ENCODE data around the gene ZWILCH.

The ZWILCH gene

DNA sequence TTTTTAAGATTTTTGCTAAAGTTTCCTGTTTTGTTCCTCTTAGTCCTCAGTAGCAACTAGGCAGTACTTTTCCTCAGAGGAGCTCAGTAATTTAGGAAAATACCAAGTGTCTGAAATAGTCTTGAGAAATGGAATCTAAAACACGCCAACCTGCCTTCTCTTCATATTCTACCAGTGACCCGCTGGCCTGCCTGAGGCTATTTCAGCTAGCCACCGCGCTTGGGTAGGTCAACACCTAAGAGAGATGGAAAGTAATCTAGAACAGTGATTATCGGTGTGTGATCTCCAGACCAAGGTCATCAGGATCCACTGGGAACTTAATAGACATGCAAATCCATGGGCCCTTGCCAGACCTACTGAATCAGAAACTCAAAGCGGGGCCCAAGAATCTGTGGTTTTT is 53.1 kb downstream of the ZWILCH start:
- no peaks in the 10 kb centered on the region for H3K27me3 ChIP-seq (ENCODE audit: low read depth, low read length)
- no peaks in the 10 kb centered on the region for H3K9me3 ChIP-seq (ENCODE audit: insufficient read depth, low read length)
- no peak overlapping the region for H3K4me3 ChIP-seq (ENCODE audit: low read length)
- no peak overlapping the region for H3K27ac ChIP-seq (ENCODE audit: low read length)
- TF ChIP-seq EZH2phosphoT487 (IDR thresholded peaks at IDR 0.05; ENCODE audit: low read depth), result no peak
- TF ChIP-seq, protein P1, sequence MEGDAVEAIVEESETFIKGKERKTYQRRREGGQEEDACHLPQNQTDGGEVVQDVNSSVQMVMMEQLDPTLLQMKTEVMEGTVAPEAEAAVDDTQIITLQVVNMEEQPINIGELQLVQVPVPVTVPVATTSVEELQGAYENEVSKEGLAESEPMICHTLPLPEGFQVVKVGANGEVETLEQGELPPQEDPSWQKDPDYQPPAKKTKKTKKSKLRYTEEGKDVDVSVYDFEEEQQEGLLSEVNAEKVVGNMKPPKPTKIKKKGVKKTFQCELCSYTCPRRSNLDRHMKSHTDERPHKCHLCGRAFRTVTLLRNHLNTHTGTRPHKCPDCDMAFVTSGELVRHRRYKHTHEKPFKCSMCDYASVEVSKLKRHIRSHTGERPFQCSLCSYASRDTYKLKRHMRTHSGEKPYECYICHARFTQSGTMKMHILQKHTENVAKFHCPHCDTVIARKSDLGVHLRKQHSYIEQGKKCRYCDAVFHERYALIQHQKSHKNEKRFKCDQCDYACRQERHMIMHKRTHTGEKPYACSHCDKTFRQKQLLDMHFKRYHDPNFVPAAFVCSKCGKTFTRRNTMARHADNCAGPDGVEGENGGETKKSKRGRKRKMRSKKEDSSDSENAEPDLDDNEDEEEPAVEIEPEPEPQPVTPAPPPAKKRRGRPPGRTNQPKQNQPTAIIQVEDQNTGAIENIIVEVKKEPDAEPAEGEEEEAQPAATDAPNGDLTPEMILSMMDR (IDR thresholded peaks at IDR 0.05; ENCODE audit: low read depth, low read length), result no peak
- no peak overlapping the region for H3K9ac ChIP-seq (ENCODE audit: low read length)
- H2AFZ ChIP-seq (ENCODE audit: low read depth, low read length), result no peak overlapping the region
- no peaks in the 10 kb centered on the region for H3K4me1 ChIP-seq (ENCODE audit: low read length)
- no peaks in the 10 kb centered on the region for H4K20me1 ChIP-seq (ENCODE audit: insufficient read depth, low read length)
- no peaks in the 10 kb centered on the region for H3K79me2 ChIP-seq (ENCODE audit: low read length)
- no peaks in the 10 kb centered on the region for H3K36me3 ChIP-seq (replicated peaks; ENCODE audit: low read depth, low read length)
- no peak overlapping the region for H3K4me2 ChIP-seq (ENCODE audit: low read length)

DNA sequence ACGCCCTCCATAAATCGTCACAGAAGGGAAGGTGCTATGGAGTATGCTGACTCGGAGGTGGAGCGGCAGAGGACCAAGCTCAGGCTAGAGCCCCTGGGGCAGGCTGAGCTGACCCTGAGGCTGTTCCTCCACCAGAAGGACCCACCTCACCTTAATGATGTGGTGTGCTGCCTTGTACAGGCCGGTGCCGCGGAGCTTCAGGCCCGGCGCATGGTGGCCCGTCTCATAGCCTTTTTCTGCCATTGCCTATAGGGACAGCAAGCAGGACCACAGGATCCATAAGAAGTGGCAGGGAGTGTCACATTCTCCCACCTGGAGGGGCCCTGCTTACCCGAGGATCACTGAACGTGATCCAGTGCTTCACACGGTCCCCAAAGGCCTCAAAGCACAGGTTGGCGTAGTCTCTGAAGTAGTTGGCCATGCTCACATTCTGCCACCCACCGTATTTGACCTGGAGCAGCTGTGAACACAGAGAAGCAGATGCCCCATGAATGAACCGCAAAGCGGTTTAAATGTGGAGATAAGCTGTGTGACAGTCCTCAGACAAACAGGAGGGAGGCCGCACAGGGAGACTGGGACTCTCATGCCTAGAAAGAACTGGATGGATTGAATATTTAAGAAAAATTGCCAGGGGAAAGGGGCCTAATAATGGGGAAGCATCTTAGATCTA is 55.9 kb downstream of the ZWILCH start:
- H3K4me2 ChIP-seq (ENCODE audit: low read length), result no peak overlapping the region
- H3K27me3 ChIP-seq (ENCODE audit: low read depth, low read length), result no peaks in the 10 kb centered on the region
- no peaks in the 10 kb centered on the region for H3K36me3 ChIP-seq (replicated peaks; ENCODE audit: low read depth, low read length)
- H3K79me2 ChIP-seq (ENCODE audit: low read length), result no peaks in the 10 kb centered on the region
- H3K9me3 ChIP-seq (ENCODE audit: insufficient read depth, low read length), result no peaks in the 10 kb centered on the region
- H2AFZ ChIP-seq (ENCODE audit: low read depth, low read length), result no peak overlapping the region
- H3K9ac ChIP-seq (ENCODE audit: low read length), result no peak overlapping the region
- no peaks in the 10 kb centered on the region for H3K4me1 ChIP-seq (ENCODE audit: low read length)
- no peak overlapping the region for H3K4me3 ChIP-seq (ENCODE audit: low read length)
- no peak for TF ChIP-seq EZH2phosphoT487 (IDR thresholded peaks at IDR 0.05; ENCODE audit: low read depth)
- TF ChIP-seq, protein P1 (IDR thresholded peaks at IDR 0.05; ENCODE audit: low read depth, low read length), result no peak
- H4K20me1 ChIP-seq (ENCODE audit: insufficient read depth, low read length), result no peaks in the 10 kb centered on the region
- H3K27ac ChIP-seq (ENCODE audit: low read length), result no peak overlapping the region

DNA sequence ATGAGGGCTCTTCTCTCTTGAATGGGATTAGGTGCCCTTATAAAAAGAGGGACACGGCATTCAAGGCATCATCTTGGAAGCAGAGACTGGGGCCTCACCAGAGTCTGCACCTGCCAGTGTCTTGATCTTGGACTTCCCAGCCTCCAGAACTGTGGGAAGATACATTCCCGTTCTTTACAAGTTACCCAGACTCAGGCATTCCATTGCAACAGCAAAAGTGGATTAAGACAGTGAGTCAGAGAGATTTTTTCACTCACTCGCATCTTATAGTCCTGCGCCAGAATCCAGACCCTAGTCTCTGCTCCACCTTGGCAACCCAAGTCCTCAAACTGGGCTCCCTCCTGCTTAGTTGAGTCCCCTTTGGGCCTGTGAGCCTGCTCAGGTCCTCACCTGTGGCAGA is 58.0 kb downstream of the ZWILCH start:
- Histone ChIP-seq H3K4me2 (ENCODE audit: low read length) (no peak overlapping the region), H3K4me1 (ENCODE audit: low read length) (no peaks in the 10 kb centered on the region), H4K20me1 (ENCODE audit: insufficient read depth, low read length) (no peaks in the 10 kb centered on the region), H3K27me3 (ENCODE audit: low read depth, low read length) (no peaks in the 10 kb centered on the region), H2AFZ (ENCODE audit: low read depth, low read length) (no peak overlapping the region), H3K9ac (ENCODE audit: low read length) (no peak overlapping the region), H3K9me3 (ENCODE audit: insufficient read depth, low read length) (no peaks in the 10 kb centered on the region), H3K36me3 (replicated peaks; ENCODE audit: low read depth, low read length) (no peaks in the 10 kb centered on the region), H3K4me3 (ENCODE audit: low read length) (no peak overlapping the region), H3K79me2 (ENCODE audit: low read length) (no peaks in the 10 kb centered on the region), H3K27ac (ENCODE audit: low read length) (no peak overlapping the region)
- no peak for TF ChIP-seq EZH2phosphoT487 (IDR thresholded peaks at IDR 0.05; ENCODE audit: low read depth)
- TF ChIP-seq, protein P1 (IDR thresholded peaks at IDR 0.05; ENCODE audit: low read depth, low read length), result no peak

DNA sequence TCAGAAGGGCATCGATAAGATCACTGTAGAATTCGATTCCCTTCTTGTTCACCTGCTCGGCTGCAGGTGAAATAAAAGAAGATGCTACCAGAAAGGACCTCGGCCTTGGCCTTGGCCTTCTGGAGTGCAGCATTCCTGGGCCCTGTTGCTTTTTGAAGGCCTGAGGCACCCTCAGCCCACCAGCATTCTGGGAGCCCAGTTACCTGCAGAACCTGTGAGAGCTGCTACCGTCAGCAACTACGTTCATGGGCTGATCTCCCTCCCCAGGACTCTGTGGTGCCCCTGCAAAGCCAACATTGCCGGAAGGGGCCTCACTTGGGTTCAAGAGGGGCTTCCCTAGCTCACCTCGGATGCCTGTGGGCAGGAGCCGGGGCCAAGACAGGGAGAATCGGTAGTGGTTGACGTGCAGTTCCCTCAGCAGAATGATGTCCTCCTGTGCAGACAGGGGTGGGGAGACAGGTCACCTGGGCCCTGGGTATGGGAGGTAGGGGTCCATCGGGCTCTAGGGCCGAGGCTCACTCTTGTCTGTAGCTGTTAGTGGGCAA is 58.5 kb downstream of the ZWILCH start:
- no peak overlapping the region for H3K27ac ChIP-seq (ENCODE audit: low read length)
- H3K36me3 ChIP-seq (replicated peaks; ENCODE audit: low read depth, low read length), result no peaks in the 10 kb centered on the region
- no peaks in the 10 kb centered on the region for H3K9me3 ChIP-seq (ENCODE audit: insufficient read depth, low read length)
- no peak overlapping the region for H3K4me3 ChIP-seq (ENCODE audit: low read length)
- H3K4me1 ChIP-seq (ENCODE audit: low read length), result no peaks in the 10 kb centered on the region
- no peak overlapping the region for H2AFZ ChIP-seq (ENCODE audit: low read depth, low read length)
- H3K79me2 ChIP-seq (ENCODE audit: low read length), result no peaks in the 10 kb centered on the region
- no peak overlapping the region for H3K4me2 ChIP-seq (ENCODE audit: low read length)
- H3K9ac ChIP-seq (ENCODE audit: low read length), result no peak overlapping the region
- no peaks in the 10 kb centered on the region for H3K27me3 ChIP-seq (ENCODE audit: low read depth, low read length)
- no peaks in the 10 kb centered on the region for H4K20me1 ChIP-seq (ENCODE audit: insufficient read depth, low read length)
- TF ChIP-seq EZH2phosphoT487 (IDR thresholded peaks at IDR 0.05; ENCODE audit: low read depth), result no peak
- TF ChIP-seq, protein P1 (IDR thresholded peaks at IDR 0.05; ENCODE audit: low read depth, low read length), result no peak
